H9 (cell line): ENCODE results near the gene FCGR1A. TPM values are rescaled to one million over a fixed set of nuclear protein-coding genes. Genes with fewer than 3 reads are reported as not detected.
A peak's percentile ranks its signal among the peaks of the same experiment; 100 is the strongest.
"Not testable (repeated sequence)": the region's sequence is repeated elsewhere in the genome, so short reads cannot be mapped to it uniquely, and the experiment has no call there.

Experiments
- DNase-seq: peaks from one replicate; pipeline ENCODE4 v3.0.0-alpha.2; 2017
- H2AFZ ChIP-seq: one replicate; pipeline ENCODE4 v1.6.1; 2013; ENCODE audit warnings: mild to moderate bottlenecking, low read length, control low read depth, moderate library complexity
- H2AK5ac ChIP-seq: 2 replicates; pipeline ENCODE4 v1.6.1; 2013; ENCODE audit warnings: low read length, control low read depth, mixed read lengths; ENCODE audit not compliant: insufficient read length
- H2BK120ac ChIP-seq: one replicate; pipeline ENCODE4 v1.6.1; 2013; ENCODE audit warnings: low read depth, mild to moderate bottlenecking, low read length, control low read depth, inconsistent platforms; ENCODE audit not compliant: poor library complexity, severe bottlenecking
- H2BK12ac ChIP-seq: 2 replicates; pipeline ENCODE4 v1.6.1; 2013; ENCODE audit warnings: low read length, control low read depth, mixed read lengths, low read depth; ENCODE audit not compliant: insufficient read length
- H2BK15ac ChIP-seq: 2 replicates; pipeline ENCODE4 v1.6.1; 2013; ENCODE audit warnings: low read depth, low read length, control low read depth
- H2BK20ac ChIP-seq: one replicate; pipeline ENCODE4 v1.6.1; 2013; ENCODE audit warnings: low read depth, mild to moderate bottlenecking, low read length, control low read depth, inconsistent platforms; ENCODE audit not compliant: poor library complexity, severe bottlenecking
- H2BK5ac ChIP-seq: 2 replicates; pipeline ENCODE4 v1.6.1; 2013; ENCODE audit warnings: low read length, control low read depth, mixed read lengths; ENCODE audit not compliant: insufficient read length
- H3K14ac ChIP-seq: 2 replicates; pipeline ENCODE4 v1.6.1; 2013; ENCODE audit warnings: low read length, control low read depth; ENCODE audit not compliant: insufficient read depth
- H3K18ac ChIP-seq: 2 replicates; pipeline ENCODE4 v1.6.1; 2013; ENCODE audit warnings: low read depth, mild to moderate bottlenecking, mixed read lengths, low read length, control low read depth; ENCODE audit not compliant: insufficient read length
- H3K23ac ChIP-seq: 2 replicates; pipeline ENCODE4 v1.6.1; 2013; ENCODE audit warnings: low read length, control low read depth, mixed read lengths, low read depth; ENCODE audit not compliant: insufficient read length
- H3K23me2 ChIP-seq: 2 replicates; pipeline ENCODE4 v1.6.1; 2013; ENCODE audit warnings: low read depth, mild to moderate bottlenecking, mixed read lengths, low read length, control low read depth; ENCODE audit not compliant: insufficient read length, poor library complexity, severe bottlenecking
- H3K27ac ChIP-seq: 2 replicates; pipeline ENCODE4 v1.5.1; 2013; ENCODE audit warnings: low read length, control low read depth, mixed read lengths, low read depth; ENCODE audit not compliant: insufficient read length
- H3K27me3 ChIP-seq: 2 replicates; pipeline ENCODE4 v1.6.1; 2013; ENCODE audit warnings: low read length, control low read depth, inconsistent platforms; ENCODE audit not compliant: insufficient read depth
- H3K4ac ChIP-seq: 2 replicates; pipeline ENCODE4 v1.6.1; 2013; ENCODE audit warnings: low read depth, mild to moderate bottlenecking, control low read depth, inconsistent platforms, low read length, moderate library complexity
- H3K4me1 ChIP-seq: 2 replicates; pipeline ENCODE4 v1.6.1; 2013; ENCODE audit warnings: low read length, control low read depth, inconsistent platforms; ENCODE audit not compliant: insufficient read depth
- H3K4me2 ChIP-seq: 2 replicates; pipeline ENCODE4 v1.6.1; 2013; ENCODE audit warnings: low read length, control low read depth, mixed read lengths; ENCODE audit not compliant: insufficient read length, insufficient read depth
- H3K56ac ChIP-seq: 2 replicates; pipeline ENCODE4 v1.6.1; 2013; ENCODE audit warnings: low read depth, mild to moderate bottlenecking, mixed read lengths, low read length, control low read depth; ENCODE audit not compliant: insufficient read length
- H3K79me1 ChIP-seq: 2 replicates; pipeline ENCODE4 v1.6.1; 2013; ENCODE audit warnings: low read depth, mild to moderate bottlenecking, moderate library complexity, low read length, control low read depth, inconsistent platforms; ENCODE audit not compliant: insufficient read depth, poor library complexity, severe bottlenecking
- H3K79me2 ChIP-seq: 2 replicates; pipeline ENCODE4 v1.6.1; 2013; ENCODE audit warnings: low read length, control low read depth, inconsistent platforms; ENCODE audit not compliant: insufficient read depth
- H3K9ac ChIP-seq: 2 replicates; pipeline ENCODE4 v1.6.1; 2013; ENCODE audit warnings: low read length, control low read depth, mixed read lengths; ENCODE audit not compliant: insufficient read length; ENCODE audit errors: extremely low read depth
- H3K9me3 ChIP-seq: one replicate; pipeline ENCODE4 v1.6.1; 2013; ENCODE audit warnings: low read depth, low read length, inconsistent platforms; ENCODE audit not compliant: control insufficient read depth
- H3T11ph ChIP-seq: one replicate; pipeline ENCODE4 v1.6.1; 2013; ENCODE audit warnings: mild to moderate bottlenecking, low read length, control low read depth, inconsistent platforms
- H4K20me1 ChIP-seq: one replicate; pipeline ENCODE4 v1.6.1; 2013; ENCODE audit not compliant: control insufficient read depth, insufficient read length, insufficient read depth
- H4K5ac ChIP-seq: 2 replicates; pipeline ENCODE4 v1.6.1; 2013; ENCODE audit warnings: low read depth, mild to moderate bottlenecking, mixed read lengths, low read length, control low read depth; ENCODE audit not compliant: insufficient read length
- H4K8ac ChIP-seq: replicated peaks from 2 replicates; pipeline ENCODE4 v1.6.1; 2013; ENCODE audit warnings: low read length, control low read depth, mixed read lengths, low read depth; ENCODE audit not compliant: insufficient read length
- H4K91ac ChIP-seq: 2 replicates; pipeline ENCODE4 v1.6.1; 2013; ENCODE audit warnings: low read depth, mild to moderate bottlenecking, moderate library complexity, mixed read lengths, low read length, control low read depth; ENCODE audit not compliant: insufficient read length
- H3K27ac Mint-ChIP-seq, 3 experiments: 2 replicates in 2 of 3; 3 replicates in 1 of 3; pipeline ENCODE4 v1.8.0; 2020 to 2021; ENCODE audit warnings: mixed read lengths in 3 of 3, mild to moderate bottlenecking in 1 of 3, moderate library complexity in 1 of 3
- H3K27me3 Mint-ChIP-seq: 2 replicates; pipeline ENCODE4 v1.8.0; 2021; ENCODE audit warnings: low read depth, mild to moderate bottlenecking, moderate library complexity, mixed read lengths
- H3K36me3 Mint-ChIP-seq, 3 experiments: 2 replicates in 2 of 3; 3 replicates in 1 of 3; pipeline ENCODE4 v1.8.0; 2020 to 2021; ENCODE audit warnings: low read depth in 3 of 3, mixed read lengths in 3 of 3; ENCODE audit not compliant: insufficient read depth in 1 of 3
- H3K4me1 Mint-ChIP-seq, 2 experiments: 2 replicates each; pipeline ENCODE4 v1.8.0; 2020; ENCODE audit warnings: mixed read lengths in 2 of 2
- H3K4me3 Mint-ChIP-seq, 2 experiments: 2 replicates in 1 of 2; 3 replicates in 1 of 2; pipeline ENCODE4 v1.8.0; 2020 to 2021; ENCODE audit warnings: mild to moderate bottlenecking in 2 of 2, mixed read lengths in 2 of 2, moderate library complexity in 1 of 2
- H3K9me3 Mint-ChIP-seq, 2 experiments: 2 replicates in 1 of 2; 3 replicates in 1 of 2; pipeline ENCODE4 v1.8.0; 2020; ENCODE audit warnings: mild to moderate bottlenecking in 2 of 2, mixed read lengths in 2 of 2, moderate library complexity in 1 of 2
- WGBS: extraction: QIAGEN DNeasy Blood & Tissue Kit; methylation state at CpG from one replicate; pipeline ENCODE4 v1.1.7; 2013; ENCODE audit warnings: missing lambda C conversion rate, low lambda C conversion rate, mixed read lengths; ENCODE audit not compliant: insufficient read length; ENCODE audit errors: extremely low coverage; 5-methylcytosine and 5-hydroxymethylcytosine counted together
- total RNA-seq: library from RNA; stranded (reverse); gene quantifications from 2 replicates; pipeline ENCODE4 v1.2.1, GENCODE V29; 2021

The FCGR1A gene
- total RNA-seq, 1 experiment from 2014 or later = not detected

DNA sequence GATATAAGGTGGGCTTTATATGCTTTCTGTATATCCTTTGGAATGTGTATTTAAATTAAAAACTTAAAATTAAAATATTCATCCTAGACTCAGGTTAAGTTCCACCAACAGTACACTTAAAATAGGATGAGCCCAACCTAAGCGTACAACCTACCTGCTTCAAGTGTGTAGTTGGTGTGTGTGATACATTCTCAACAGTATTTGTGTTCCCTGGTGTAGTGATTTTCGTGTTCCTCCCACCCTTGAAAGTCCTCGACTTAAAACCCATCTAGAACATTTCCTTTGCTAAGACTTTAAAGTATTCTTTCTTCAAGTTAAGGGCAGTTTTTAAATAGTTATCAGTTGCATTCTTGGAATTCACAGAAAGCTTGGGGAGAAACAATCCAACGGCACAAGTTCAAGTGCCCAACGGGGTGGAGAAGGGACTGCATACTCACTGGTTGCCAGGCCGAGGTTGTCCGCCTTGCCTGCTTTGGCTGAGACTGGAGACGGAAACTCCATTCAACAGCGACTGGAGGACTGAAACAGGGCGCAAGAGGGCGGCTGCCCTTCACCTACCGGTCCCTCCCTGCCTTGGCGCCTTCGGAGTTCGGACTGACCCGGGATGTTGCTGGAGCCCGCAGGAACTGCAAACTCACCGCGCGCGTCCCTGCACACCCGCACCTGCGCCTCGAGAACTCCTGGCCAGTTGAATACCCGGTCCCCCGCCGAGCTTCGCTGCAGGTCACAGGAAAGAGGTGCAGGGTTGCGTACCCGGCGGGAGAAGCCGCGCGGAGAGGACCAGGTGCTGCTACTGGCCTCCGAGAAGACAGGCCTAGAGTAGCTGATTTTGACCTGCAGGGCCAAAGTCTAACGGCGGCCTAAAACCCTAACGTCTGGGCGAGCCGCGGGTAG lies 35.8 kb upstream of the FCGR1A start:
- peak; percentile 67 for DNase-seq
- H3K18ac ChIP-seq = peak overlapping the region; percentile 75

GRCh38 chr1:149747359-149748143 lies 34.9 kb upstream of the FCGR1A start:
- H3K9me3 Mint-ChIP-seq, H3K27me3 Mint-ChIP-seq, H3K27ac ChIP-seq, H2BK120ac ChIP-seq, H4K8ac ChIP-seq, H3K79me1 ChIP-seq, H3K9me3 ChIP-seq, H3K56ac ChIP-seq, H2BK12ac ChIP-seq, H2BK15ac ChIP-seq, H4K5ac ChIP-seq, H3T11ph ChIP-seq, H3K23me2 ChIP-seq, H2AFZ ChIP-seq, H3K14ac ChIP-seq, H3K27me3 ChIP-seq, H2BK20ac ChIP-seq, H2BK5ac ChIP-seq, H3K23ac ChIP-seq, H4K91ac ChIP-seq, H3K4me1 ChIP-seq, H4K20me1 ChIP-seq, H3K4ac ChIP-seq, H3K79me2 ChIP-seq, H2AK5ac ChIP-seq, H3K18ac ChIP-seq, H3K9ac ChIP-seq, DNase-seq, H3K36me3 Mint-ChIP-seq: not testable (repeated sequence)
- no CpG with 5 or more reads among the region's 40 CpGs for WGBS
- peaks cover 7 to 12% of the 10 kb centered on the region in 2 experiments; a peak in 3 of 4 replicates for H3K4me1 Mint-ChIP-seq
- peak overlapping the region; percentile 75 to 84 for H3K4me3 Mint-ChIP-seq
- peak overlapping the region; percentile 48 for H3K4me2 ChIP-seq
- peak overlapping the region; percentile 53 to 94 (median 93); a peak in 4 of 7 replicates for H3K27ac Mint-ChIP-seq

More for the DNA sequence above, 35.8 kb upstream of the FCGR1A start:
- not testable (repeated sequence) for H3T11ph ChIP-seq, H3K4me1 ChIP-seq, H3K4ac ChIP-seq, H4K91ac ChIP-seq, H2BK12ac ChIP-seq, H3K56ac ChIP-seq, H4K5ac ChIP-seq, H3K9me3 Mint-ChIP-seq, H3K23me2 ChIP-seq, H2BK15ac ChIP-seq, H3K27me3 Mint-ChIP-seq, H4K20me1 ChIP-seq, H2AFZ ChIP-seq, H4K8ac ChIP-seq, H3K79me2 ChIP-seq, H3K23ac ChIP-seq, H3K79me1 ChIP-seq, H3K27me3 ChIP-seq, H2BK5ac ChIP-seq, H3K27ac ChIP-seq, H3K9me3 ChIP-seq, H3K36me3 Mint-ChIP-seq, H2BK20ac ChIP-seq, H2BK120ac ChIP-seq, H2AK5ac ChIP-seq
- no CpG with 5 or more reads among the region's 41 CpGs for WGBS
- Mint-ChIP-seq H3K4me3 (peak overlapping the region; percentile 72 to 75), H3K4me1 (peaks cover 7 to 12% of the 10 kb centered on the region in 2 experiments; a peak in 3 of 4 replicates), H3K27ac (peak overlapping the region in 1 of 3 experiments; percentile 82; a peak in 1 of 7 replicates)
- H3K9ac ChIP-seq = peak overlapping the region; percentile 23
- peak overlapping the region; percentile 71; the same call in 1 of the 2 replicates for H3K14ac ChIP-seq
- H3K4me2 ChIP-seq = peak overlapping the region; percentile 48
